Measurements from ENCODE around the gene CHRNA7. TPM values are rescaled to one million over a fixed set of nuclear protein-coding genes. Genes with fewer than 3 reads are reported as not detected.

CHRNA7 gene
- total RNA-seq, 4 donors from 2014 or later, result 1.6 to 9.1 (median 2.8) TPM

GRCh38 chr15:32004249-32004648 lies 26.1 kb upstream of the CHRNA7 start:
- Histone ChIP-seq H3K9me3 (no peaks in the 10 kb centered on the region), H3K4me3 (no peak overlapping the region), H3K27me3 (no peaks in the 10 kb centered on the region), H3K27ac (no peak overlapping the region), H3K36me3 (no peaks in the 10 kb centered on the region), H3K4me1 (no peaks in the 10 kb centered on the region)
- TF ChIP-seq POLR2A (IDR thresholded peaks at IDR 0.05), result no peak
- TF ChIP-seq, protein P1, sequence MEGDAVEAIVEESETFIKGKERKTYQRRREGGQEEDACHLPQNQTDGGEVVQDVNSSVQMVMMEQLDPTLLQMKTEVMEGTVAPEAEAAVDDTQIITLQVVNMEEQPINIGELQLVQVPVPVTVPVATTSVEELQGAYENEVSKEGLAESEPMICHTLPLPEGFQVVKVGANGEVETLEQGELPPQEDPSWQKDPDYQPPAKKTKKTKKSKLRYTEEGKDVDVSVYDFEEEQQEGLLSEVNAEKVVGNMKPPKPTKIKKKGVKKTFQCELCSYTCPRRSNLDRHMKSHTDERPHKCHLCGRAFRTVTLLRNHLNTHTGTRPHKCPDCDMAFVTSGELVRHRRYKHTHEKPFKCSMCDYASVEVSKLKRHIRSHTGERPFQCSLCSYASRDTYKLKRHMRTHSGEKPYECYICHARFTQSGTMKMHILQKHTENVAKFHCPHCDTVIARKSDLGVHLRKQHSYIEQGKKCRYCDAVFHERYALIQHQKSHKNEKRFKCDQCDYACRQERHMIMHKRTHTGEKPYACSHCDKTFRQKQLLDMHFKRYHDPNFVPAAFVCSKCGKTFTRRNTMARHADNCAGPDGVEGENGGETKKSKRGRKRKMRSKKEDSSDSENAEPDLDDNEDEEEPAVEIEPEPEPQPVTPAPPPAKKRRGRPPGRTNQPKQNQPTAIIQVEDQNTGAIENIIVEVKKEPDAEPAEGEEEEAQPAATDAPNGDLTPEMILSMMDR (IDR thresholded peaks at IDR 0.05), result no peak
- intact Hi-C loops (cut with DNase I; ENCODE audit: low total_unique reads), result no loop called here
- DNase-seq, result no peak

DNA sequence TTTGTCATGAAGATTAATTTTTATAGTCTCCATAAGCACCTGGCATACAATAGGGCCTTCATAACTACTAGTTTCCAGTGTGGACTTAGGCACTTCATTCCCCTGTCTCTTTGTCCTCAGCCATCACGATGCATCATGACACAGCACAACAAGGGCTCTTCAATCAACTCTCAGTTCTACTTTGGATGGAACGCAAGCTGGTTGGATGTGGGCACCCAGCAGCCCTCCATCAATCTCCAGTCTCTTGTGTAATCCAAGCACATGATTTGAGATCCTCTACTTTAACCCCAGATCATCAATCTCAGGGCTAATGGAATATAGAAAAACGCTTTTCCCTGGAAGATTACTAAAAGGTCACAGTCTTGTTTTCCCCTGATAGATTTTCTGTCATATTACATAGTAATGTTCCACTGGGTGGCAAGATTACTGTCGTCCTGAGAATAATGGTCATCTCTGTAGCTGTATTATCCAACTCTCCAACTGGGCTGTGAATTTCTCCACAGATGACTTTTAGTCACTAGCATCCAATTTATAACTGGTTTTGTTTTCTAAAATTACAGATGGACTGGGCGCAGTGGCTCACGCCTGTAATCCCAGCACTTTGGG lies 22.9 kb upstream of the CHRNA7 start:
- Histone ChIP-seq H3K27me3 (no peaks in the 10 kb centered on the region), H3K27ac (no peak overlapping the region), H3K9me3 (no peaks in the 10 kb centered on the region), H3K4me1 (no peaks in the 10 kb centered on the region), H3K36me3 (no peaks in the 10 kb centered on the region), H3K4me3 (no peak overlapping the region)
- TF ChIP-seq, protein P1 (IDR thresholded peaks at IDR 0.05), result no peak
- TF ChIP-seq POLR2A (IDR thresholded peaks at IDR 0.05), result no peak
- intact Hi-C loops (cut with DNase I; ENCODE audit: low total_unique reads), result no loop called here
- no peak for DNase-seq

DNA sequence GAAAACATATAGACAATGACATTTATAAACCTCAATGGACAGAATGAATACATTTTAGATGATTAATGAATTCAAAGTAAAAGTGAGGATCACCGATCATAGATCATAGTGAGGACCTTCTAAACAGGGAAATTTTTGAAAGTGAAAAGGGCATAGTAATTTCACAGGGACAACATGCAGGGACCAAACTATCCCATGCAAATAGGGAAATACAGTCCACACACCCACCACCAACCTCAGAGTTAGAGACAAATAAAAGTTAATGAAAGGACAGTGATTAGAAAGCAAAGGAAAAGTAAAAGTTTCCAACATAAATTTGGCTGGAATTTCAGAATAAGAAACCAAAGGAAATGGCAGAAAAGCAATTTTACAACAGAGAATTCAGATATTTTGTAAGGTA lies 15.4 kb upstream of the CHRNA7 start:
- intact Hi-C loops (cut with DNase I; ENCODE audit: low total_unique reads), result no loop called here
- DNase-seq, result no peak
- no peak overlapping the region for H3K4me3 ChIP-seq
- no peaks in the 10 kb centered on the region for H3K4me1 ChIP-seq
- H3K36me3 ChIP-seq, result no peaks in the 10 kb centered on the region
- TF ChIP-seq, protein P1 (IDR thresholded peaks at IDR 0.05), result no peak
- no peak for TF ChIP-seq POLR2A (IDR thresholded peaks at IDR 0.05)
- H3K27me3 ChIP-seq, result no peaks in the 10 kb centered on the region
- no peaks in the 10 kb centered on the region for H3K9me3 ChIP-seq
- H3K27ac ChIP-seq, result no peak overlapping the region

- no peak for TF ChIP-seq POLR2A (IDR thresholded peaks at IDR 0.05)
- TF ChIP-seq, protein P1 (IDR thresholded peaks at IDR 0.05), result no peak
These were observed 10.2 kb upstream of the CHRNA7 start for GRCh38 chr15:32020156-32020555.

DNA sequence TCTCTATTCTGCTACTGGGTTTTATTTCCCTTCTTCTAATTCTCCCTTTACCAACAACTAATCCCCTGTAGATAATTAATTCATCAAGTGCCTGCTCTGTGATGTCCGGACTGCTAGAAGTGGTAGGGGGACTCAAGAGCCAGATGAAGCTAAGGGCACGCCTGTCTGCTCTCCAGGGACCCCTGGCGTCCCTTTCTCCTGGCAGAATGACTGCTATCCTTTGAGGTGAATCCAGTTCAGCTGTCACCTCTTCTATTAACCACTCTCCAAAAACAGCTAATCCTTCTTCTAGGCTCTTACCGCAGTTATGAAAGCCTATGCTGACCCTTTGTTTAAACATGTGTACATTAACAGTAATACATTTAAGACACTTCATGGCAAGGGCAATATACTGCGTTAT lies 1.4 kb upstream of the CHRNA7 start:
- DNase-seq, result no peak
- no peak overlapping the region for H3K27ac ChIP-seq
- TF ChIP-seq, protein P1 (IDR thresholded peaks at IDR 0.05), result no peak
- no peak for TF ChIP-seq POLR2A (IDR thresholded peaks at IDR 0.05)
- H3K27me3 ChIP-seq, result no peaks in the 10 kb centered on the region
- intact Hi-C loops (cut with DNase I; ENCODE audit: low total_unique reads), result no loop called here
- no peaks in the 10 kb centered on the region for H3K36me3 ChIP-seq
- no peaks in the 10 kb centered on the region for H3K9me3 ChIP-seq
- no peak overlapping the region for H3K4me3 ChIP-seq
- peaks cover 0 to 4% of the 10 kb centered on the region in 2 donors for H3K4me1 ChIP-seq

More at GRCh38 chr15:32020156-32020555, 10.2 kb upstream of the CHRNA7 start:
- intact Hi-C loops (cut with DNase I; ENCODE audit: low total_unique reads), result no loop called here
- Histone ChIP-seq H3K4me1 (no peaks in the 10 kb centered on the region), H3K9me3 (no peaks in the 10 kb centered on the region), H3K27me3 (no peaks in the 10 kb centered on the region), H3K27ac (no peak overlapping the region), H3K4me3 (no peak overlapping the region), H3K36me3 (no peaks in the 10 kb centered on the region)
- DNase-seq, result no peak

Measured in uterus (tissue), 4 donors.